Gastrocnemius medialis (tissue), 4 donors: ENCODE measurements around the gene LTA. TPM values are rescaled to one million over a fixed set of nuclear protein-coding genes. Genes with fewer than 3 reads are reported as not detected.

ENCODE experiments used
- ATAC-seq, 2 donors: fragments of 150-250 bp; one replicate each; pipeline ENCODE4 v1.9.1; 2016
- DNase-seq, 2 donors: peaks; one replicate each; pipeline ENCODE4 v3.0.0-alpha.2; 2019
- H3K27ac ChIP-seq, 4 donors: fragments of 200-600 bp; sonication (generic); 1 replicate in 1 of 4; 2 replicates in 3 of 4; pipeline ENCODE4 v1.5.1; 2016 to 2018; ENCODE audit warnings: mild to moderate bottlenecking in 2 of 4, moderate library complexity in 1 of 4
- H3K27me3 ChIP-seq, 3 donors: fragments of 200-600 bp; sonication (generic) in 2 of 3; 1 replicate in 1 of 3; 2 replicates in 2 of 3; pipeline versions ENCODE4 v1.5.1 to v1.6.0; 2016 to 2019; ENCODE audit warnings: mild to moderate bottlenecking in 1 of 3, moderate library complexity in 1 of 3
- H3K36me3 ChIP-seq, 2 donors: fragments of 200-600 bp; sonication (generic) in 1 of 2; one replicate each; pipeline ENCODE4 v1.5.1; 2017 to 2018
- H3K4me1 ChIP-seq, 2 donors: fragments of 200-600 bp; sonication (generic) in 1 of 2; one replicate each; pipeline ENCODE4 v1.5.1; 2016 to 2017; ENCODE audit warnings: mild to moderate bottlenecking in 2 of 2
- H3K4me3 ChIP-seq, 4 donors: fragments of 200-600 bp; sonication (generic) in 3 of 4; 1 replicate in 1 of 4; 2 replicates in 3 of 4; pipeline ENCODE4 v1.5.1; 2016 to 2019; ENCODE audit warnings: mild to moderate bottlenecking in 2 of 4
- H3K9me3 ChIP-seq, 3 donors: fragments of 200-600 bp; sonication (generic) in 2 of 3; 1 replicate in 1 of 3; 2 replicates in 2 of 3; pipeline ENCODE4 v1.5.1; 2016 to 2019
- POLR2A ChIP-seq, 2 donors: fragments of 450-650 bp; IDR thresholded peaks; one replicate each; pipeline ENCODE4 v1.6.1; 2017; ENCODE audit warnings: antibody characterized with exemption in 2 of 2, mild to moderate bottlenecking in 2 of 2, moderate library complexity in 2 of 2
- in situ Hi-C, 4 donors: fragments of 200-750 bp; cut with MboI; loops; one replicate each; pipeline versions ENCODE4 v1.15.0 to v1.8.0; 2017; ENCODE audit warnings: low sequenced_read_pairs in 4 of 4
- intact Hi-C: fragments of 100-400 bp; cut with DNase I; formaldehyde crosslinking; loops from one replicate; pipeline ENCODE4 v1.15.1; 2023; ENCODE audit warnings: low total_unique reads
- total RNA-seq, 4 donors: library from RNA; depleted of rRNA; stranded (reverse); fragments of >200 nt; gene quantifications; one replicate each; pipeline versions ENCODE4 v1.1.0 to v1.2.3, GENCODE V29; 2016
- TF ChIP-seq, protein P1 (sequence below), 5 experiments: fragments of 450-650 bp in 3 of 5; fragments of 200-600 bp in 2 of 5; sonication (generic) in 2 of 5; IDR thresholded peaks in 4 of 5; conservative IDR thresholded peaks in 1 of 5; 1 replicate in 4 of 5; 2 replicates in 1 of 5; pipeline ENCODE4 v1.5.1; 2016 to 2019; ENCODE audit warnings: antibody characterized with exemption in 5 of 5, mild to moderate bottlenecking in 3 of 5, moderate library complexity in 3 of 5

Gene LTA
- total RNA-seq, 4 donors from 2014 or later: not detected

DNA sequence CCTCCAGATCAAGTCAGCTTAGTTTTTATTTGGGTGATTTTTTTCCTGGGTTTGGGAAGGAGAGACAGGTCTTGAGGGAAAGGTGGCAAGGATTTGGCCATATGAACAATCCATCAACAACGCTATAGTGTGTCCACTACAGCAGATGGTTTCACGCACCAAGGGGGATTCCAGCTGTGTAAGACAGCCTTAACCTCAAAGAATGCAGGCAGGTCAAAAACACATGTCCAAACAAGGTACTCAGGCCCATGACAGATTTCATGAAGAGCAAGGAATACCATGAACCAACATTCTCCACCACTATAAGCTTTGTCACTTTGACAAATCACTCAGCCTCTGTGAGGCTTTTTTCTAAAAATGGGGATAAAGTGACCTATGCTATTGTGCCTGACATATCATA, 44.9 kb downstream of the LTA start:
- Histone ChIP-seq H3K27me3 (no peaks in the 10 kb centered on the region), H3K36me3 (no peaks in the 10 kb centered on the region), H3K4me3 (no peak overlapping the region), H3K4me1 (peaks cover 12 to 13% of the 10 kb centered on the region in 2 donors), H3K27ac (no peak overlapping the region), H3K9me3 (no peaks in the 10 kb centered on the region)
- DNase-seq (no peak), ATAC-seq (no peak)
- TF ChIP-seq POLR2A (IDR thresholded peaks at IDR 0.05): no peak
- TF ChIP-seq, protein P1, sequence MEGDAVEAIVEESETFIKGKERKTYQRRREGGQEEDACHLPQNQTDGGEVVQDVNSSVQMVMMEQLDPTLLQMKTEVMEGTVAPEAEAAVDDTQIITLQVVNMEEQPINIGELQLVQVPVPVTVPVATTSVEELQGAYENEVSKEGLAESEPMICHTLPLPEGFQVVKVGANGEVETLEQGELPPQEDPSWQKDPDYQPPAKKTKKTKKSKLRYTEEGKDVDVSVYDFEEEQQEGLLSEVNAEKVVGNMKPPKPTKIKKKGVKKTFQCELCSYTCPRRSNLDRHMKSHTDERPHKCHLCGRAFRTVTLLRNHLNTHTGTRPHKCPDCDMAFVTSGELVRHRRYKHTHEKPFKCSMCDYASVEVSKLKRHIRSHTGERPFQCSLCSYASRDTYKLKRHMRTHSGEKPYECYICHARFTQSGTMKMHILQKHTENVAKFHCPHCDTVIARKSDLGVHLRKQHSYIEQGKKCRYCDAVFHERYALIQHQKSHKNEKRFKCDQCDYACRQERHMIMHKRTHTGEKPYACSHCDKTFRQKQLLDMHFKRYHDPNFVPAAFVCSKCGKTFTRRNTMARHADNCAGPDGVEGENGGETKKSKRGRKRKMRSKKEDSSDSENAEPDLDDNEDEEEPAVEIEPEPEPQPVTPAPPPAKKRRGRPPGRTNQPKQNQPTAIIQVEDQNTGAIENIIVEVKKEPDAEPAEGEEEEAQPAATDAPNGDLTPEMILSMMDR (IDR thresholded peaks at IDR 0.05 in 4 of 5, conservative IDR thresholded peaks at IDR 0.05 in 1 of 5): no peak
- intact Hi-C loops: no loop called here
- in situ Hi-C loops: no loop called here

DNA sequence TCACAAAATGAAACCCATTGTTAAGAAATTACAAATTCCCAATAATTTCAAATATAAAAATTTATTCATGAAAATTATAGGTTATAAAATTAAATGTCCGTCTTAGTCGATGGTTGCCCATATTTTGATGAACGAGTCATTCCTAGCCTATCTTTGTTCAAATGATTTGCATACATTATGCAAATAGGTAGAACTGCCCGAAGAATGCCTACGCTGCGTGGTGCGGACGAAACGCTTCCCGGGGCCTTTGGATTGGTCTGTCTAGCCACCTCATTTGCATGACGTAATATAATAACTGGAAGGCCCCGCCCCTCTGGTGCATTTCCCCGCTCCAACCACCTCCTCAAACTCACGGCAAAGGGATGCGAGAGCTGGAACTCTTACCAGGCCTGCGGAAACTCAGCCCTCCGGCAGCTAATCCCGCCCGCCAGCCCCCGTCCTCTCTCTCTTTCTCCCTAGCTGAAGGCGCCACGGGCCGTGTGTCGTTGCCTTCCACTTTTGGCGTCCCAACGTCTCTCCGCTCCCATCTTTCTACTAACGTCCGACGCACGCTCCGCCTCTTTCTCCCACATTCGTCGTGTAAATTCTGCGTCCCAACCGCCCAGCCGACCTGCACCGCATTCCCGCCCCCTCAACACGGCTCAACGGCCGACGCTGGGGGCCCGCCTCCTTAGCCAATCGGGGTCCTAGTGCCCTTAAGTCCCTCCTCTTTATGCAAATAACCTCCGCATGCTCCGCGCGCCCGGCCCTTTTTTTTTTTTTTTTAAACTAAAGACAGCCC, 47.9 kb downstream of the LTA start:
- Histone ChIP-seq H3K4me3 (peak overlapping the region; percentile 62 to 95 (median 82)), H3K4me1 (peaks cover 19 to 21% of the 10 kb centered on the region in 2 donors), H3K9me3 (no peaks in the 10 kb centered on the region), H3K27ac (peak overlapping the region; percentile 91 to 97 (median 96)), H3K27me3 (no peaks in the 10 kb centered on the region), H3K36me3 (peaks cover 0 to 23% of the 10 kb centered on the region in 2 donors)
- ATAC-seq (peak; percentile 86 to 87), DNase-seq (peak; percentile 97 to 99)
- intact Hi-C loops: loop anchor here (1.0 to 10.0 kb wide), 6 partner anchors 32 to 1005 kb away; partner anchors contain the start of genes ATP6V1G2, BAG6, FKBPL and MRPS18B
- in situ Hi-C loops: no loop called here
- TF ChIP-seq, protein P1 (IDR thresholded peaks at IDR 0.05 in 4 of 5, conservative IDR thresholded peaks at IDR 0.05 in 1 of 5): no peak
- peak; percentile 69 to 90 for TF ChIP-seq POLR2A (IDR thresholded peaks at IDR 0.05)

DNA sequence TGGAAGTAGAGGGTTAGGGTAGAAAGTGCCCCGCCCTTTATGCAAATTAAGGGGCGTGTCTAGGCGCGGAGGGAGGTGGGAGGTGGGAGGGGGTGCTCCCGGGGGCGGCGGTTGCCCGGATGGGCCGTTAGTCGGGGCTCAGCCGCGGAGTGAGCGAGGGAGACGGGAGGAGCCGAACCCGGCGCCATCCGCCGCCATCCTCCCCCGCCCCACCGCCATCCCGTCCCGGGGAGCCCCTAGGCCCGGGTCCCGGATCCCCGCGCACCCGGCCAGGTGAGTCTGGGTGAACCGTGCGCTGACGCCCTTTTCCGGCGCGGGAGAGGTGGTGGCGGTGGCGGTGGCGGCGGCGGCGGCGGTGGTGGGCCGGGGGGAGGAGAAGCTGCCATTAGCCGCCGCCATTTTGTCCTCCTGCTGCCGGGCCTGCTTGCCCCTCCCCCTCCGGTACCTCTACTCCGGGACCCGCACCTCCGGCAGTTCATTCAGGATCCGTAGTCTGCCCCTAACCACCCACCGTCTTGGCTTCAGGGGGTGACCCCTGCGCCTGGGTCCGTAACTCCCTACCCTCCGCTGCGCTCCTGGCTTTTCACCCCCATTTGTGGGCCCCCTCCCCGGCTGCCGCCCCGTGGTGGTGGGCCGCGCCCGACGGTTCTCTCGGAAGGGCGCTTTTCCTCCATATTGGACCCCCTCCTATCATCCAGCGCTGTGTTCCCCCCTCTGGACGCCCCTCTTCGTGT, 48.7 kb downstream of the LTA start, which contains the start of gene PRRC2A:
TSS of gene PRRC2A (plus strand) at position 130 of the 734 bp plus-strand sequence. CDS start 2,075 bp downstream, outside the sequence.
- ATAC-seq (peak; percentile 53 to 87), DNase-seq (peak; percentile 77 to 95)
- Histone ChIP-seq H3K27me3 (no peaks in the 10 kb centered on the region), H3K4me3 (peak within 1 kb of the TSS; percentile 69 to 95 (median 82)), H3K36me3 (peaks cover 0 to 31% of the 10 kb centered on the region in 2 donors), H3K27ac (peak within 1 kb of the TSS; percentile 91 to 97 (median 96)), H3K9me3 (no peaks in the 10 kb centered on the region), H3K4me1 (peaks cover 19 to 21% of the 10 kb centered on the region in 2 donors)
- in situ Hi-C loops (no loop called here), intact Hi-C loops (loop anchor here (1.0 to 10.0 kb wide), 6 partner anchors 32 to 1006 kb away; partner anchors contain the start of genes ATP6V1G2, BAG6, FKBPL and MRPS18B)
- peak; percentile 53 to 82 for TF ChIP-seq POLR2A (IDR thresholded peaks at IDR 0.05)
- TF ChIP-seq, protein P1 (IDR thresholded peaks at IDR 0.05 in 4 of 5, conservative IDR thresholded peaks at IDR 0.05 in 1 of 5): no peak

DNA sequence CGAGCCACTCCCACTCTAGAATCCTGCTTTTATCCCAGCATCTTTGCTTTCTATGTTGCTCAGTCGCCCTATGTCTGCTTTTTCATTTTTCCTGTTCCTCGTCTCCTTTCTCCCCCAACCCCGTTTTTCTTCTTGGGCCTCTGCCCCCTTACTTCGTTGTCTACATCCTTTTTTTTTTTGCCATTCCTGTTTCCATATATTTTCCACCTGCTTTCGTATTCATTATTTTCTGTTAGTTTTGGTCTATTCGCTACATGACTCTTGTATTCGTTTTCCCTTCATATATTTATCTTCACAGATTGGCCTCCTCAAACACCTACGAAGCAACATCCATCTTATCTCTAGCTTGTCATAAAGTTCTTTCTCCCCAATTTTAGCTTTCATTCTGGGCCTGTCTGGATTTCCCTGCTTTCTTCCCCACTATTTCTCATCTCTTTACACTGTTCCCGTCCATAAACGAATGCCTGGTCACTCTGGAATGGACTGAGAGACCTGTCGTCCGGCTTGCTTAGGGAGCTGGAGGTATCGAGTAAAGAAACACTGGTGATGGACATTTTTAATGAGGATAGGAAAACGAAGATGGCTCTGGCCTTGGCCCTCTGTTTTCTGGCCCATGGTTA, 49.3 kb downstream of the LTA start:
- in situ Hi-C loops (no loop called here), intact Hi-C loops (loop anchor here (2.0 to 10.0 kb wide), 2 partner anchors 75 to 1007 kb away; partner anchors contain the start of genes ATP6V1G2, MRPS18B, NFKBIL1 and PPP1R10)
- DNase-seq: no peak
- Histone ChIP-seq H3K9me3 (no peaks in the 10 kb centered on the region), H3K4me3 (peak overlapping the region; percentile 69 to 95 (median 82)), H3K36me3 (peaks cover 3 to 38% of the 10 kb centered on the region in 2 donors), H3K27me3 (no peaks in the 10 kb centered on the region), H3K27ac (peak overlapping the region; percentile 91 to 97 (median 96)), H3K4me1 (peaks cover 19 to 21% of the 10 kb centered on the region in 2 donors)
- ATAC-seq: no peak
- TF ChIP-seq, protein P1 (IDR thresholded peaks at IDR 0.05 in 4 of 5, conservative IDR thresholded peaks at IDR 0.05 in 1 of 5): no peak
- no peak for TF ChIP-seq POLR2A (IDR thresholded peaks at IDR 0.05)
